HUDEP-2 (cell line): ENCODE data around the gene DEK.
A peak's percentile ranks its signal among the peaks of the same experiment; 100 is the strongest.

ENCODE experiments used
- DNase-seq, 76 experiments: peaks; one replicate each; lab custom pipeline; 2025; ENCODE audit not compliant: unreplicated experiment in 76 of 76; lab: John Stamatoyannopoulos, UW

Gene DEK

GRCh38 chr6:18207949-18208348 lies 56.4 kb downstream of the DEK start:
- DNase-seq, result no peak

GRCh38 chr6:18207438-18207837 lies 56.9 kb downstream of the DEK start:
- no peak for DNase-seq

- DNase-seq, result no peak
Measured at GRCh38 chr6:18206591-18206990, 57.7 kb downstream of the DEK start.

- no peak for DNase-seq
Measured at GRCh38 chr6:18204691-18205090, 59.6 kb downstream of the DEK start.

- DNase-seq, result no peak
Measured at GRCh38 chr6:18203786-18204185, 60.5 kb downstream of the DEK start.

- no peak for DNase-seq
Measured at GRCh38 chr6:18192026-18192425, 72.3 kb downstream of the DEK start.

- DNase-seq, result no peak
Measured at GRCh38 chr6:18189196-18189595, 75.1 kb downstream of the DEK start.

GRCh38 chr6:18187701-18188100 lies 76.6 kb downstream of the DEK start:
- no peak for DNase-seq

- DNase-seq, result no peak
Measured at GRCh38 chr6:18186540-18187250, 77.6 kb downstream of the DEK start.

- no peak for DNase-seq
Measured at GRCh38 chr6:18186033-18186432, 78.3 kb downstream of the DEK start.

- no peak for DNase-seq
Measured at GRCh38 chr6:18185624-18186023, 78.7 kb downstream of the DEK start.

- DNase-seq, result no peak
Measured at GRCh38 chr6:18183766-18184165, 80.6 kb downstream of the DEK start.

- DNase-seq, result no peak
Measured at GRCh38 chr6:18182568-18182967, 81.8 kb downstream of the DEK start.

- DNase-seq, result no peak
Measured at GRCh38 chr6:18179770-18180356, 84.5 kb downstream of the DEK start.

- no peak for DNase-seq
Measured at GRCh38 chr6:18178960-18179615, 85.2 kb downstream of the DEK start.

GRCh38 chr6:18177286-18177965 lies 86.9 kb downstream of the DEK start:
- no peak for DNase-seq

GRCh38 chr6:18176198-18176597 lies 88.1 kb downstream of the DEK start:
- DNase-seq, result peak in 7 of 76 experiments; percentile 7 to 33 (median 14)
